B cell (primary cell): Measurements from ENCODE around the gene ZBTB8A. TPM values are rescaled to one million over a fixed set of nuclear protein-coding genes. Genes with fewer than 3 reads are reported as not detected.

Source experiments
- ATAC-seq: fragments of 200-7000 bp; cut with Tn5 transposase; one replicate; pipeline ENCODE4 v1.10.0; 2021; ENCODE audit warnings: low read depth, mild to moderate bottlenecking, moderate number of reproducible peaks, moderate library complexity
- CTCF ChIA-PET: fragments of 350-600 bp; sonication (Branson Sonifier 250); formaldehyde crosslinking; loops from one replicate; lab custom pipeline; 2021; ENCODE audit warnings: antibody characterized with exemption, inconsistent platforms; lab: Charles Lee
- POLR2A ChIA-PET: fragments of 350-600 bp; sonication (Branson Sonifier 250); formaldehyde crosslinking; loops from one replicate; lab custom pipeline; 2021; ENCODE audit warnings: antibody characterized with exemption; lab: Charles Lee
- DNase-seq: peaks from one replicate; pipeline ENCODE4 v3.0.0; 2013
- H2AFZ ChIP-seq: 2 replicates; pipeline ENCODE4 v1.6.1; 2012; ENCODE audit warnings: mild to moderate bottlenecking, low read depth, low read length; ENCODE audit not compliant: insufficient read depth, poor library complexity, severe bottlenecking
- H3K27ac ChIP-seq, 2 donors: 1 replicate in 1 of 2; 2 replicates in 1 of 2; pipeline ENCODE4 v1.5.1; 2012 to 2013; ENCODE audit warnings: low read length in 2 of 2, mild to moderate bottlenecking in 2 of 2, moderate library complexity in 1 of 2
- H3K27me3 ChIP-seq, 4 experiments: fragments of 200-600 bp in 1 of 4; sonication (generic) in 1 of 4; replicated peaks in 1 of 4; 1 replicate in 2 of 4; 2 replicates in 2 of 4; pipeline versions ENCODE4 v1.6.1 to v1.7.0; 2013 to 2016; ENCODE audit warnings: low read length in 3 of 4, mild to moderate bottlenecking in 2 of 4, mixed read lengths in 1 of 4, moderate library complexity in 1 of 4; ENCODE audit not compliant: insufficient read depth in 4 of 4, control insufficient read depth in 3 of 4; ENCODE audit errors: control extremely low read depth in 1 of 4
- H3K36me3 ChIP-seq, 2 experiments: replicated peaks in 1 of 2; 1 replicate in 1 of 2; 2 replicates in 1 of 2; pipeline versions ENCODE4 v1.6.1 to v1.7.1; 2013; ENCODE audit warnings: low read length in 1 of 2; ENCODE audit not compliant: insufficient read depth in 2 of 2, control insufficient read depth in 1 of 2; ENCODE audit errors: control extremely low read depth in 1 of 2, extremely low read depth in 1 of 2
- H3K4me1 ChIP-seq, 2 donors: fragments of 200-600 bp in 1 of 2; sonication (generic) in 1 of 2; 1 replicate in 1 of 2; 2 replicates in 1 of 2; pipeline versions ENCODE4 v1.5.1 to v1.6.1; 2013 to 2017; ENCODE audit warnings: low read length in 2 of 2; ENCODE audit not compliant: control insufficient read depth in 2 of 2, insufficient read depth in 2 of 2
- H3K4me2 ChIP-seq: replicated peaks from 2 replicates; pipeline ENCODE3; 2012; ENCODE audit warnings: mild to moderate bottlenecking, low read depth, low read length; ENCODE audit not compliant: poor library complexity, severe bottlenecking
- H3K4me3 ChIP-seq, 5 experiments: fragments of 200-600 bp in 1 of 5; sonication (generic) in 1 of 5; 1 replicate in 3 of 5; 2 replicates in 2 of 5; pipeline versions ENCODE4 v1.5.1 to v1.7.0; 2011 to 2016; ENCODE audit warnings: low read length in 4 of 5, mild to moderate bottlenecking in 4 of 5, low read depth in 2 of 5, control low read depth in 1 of 5, moderate library complexity in 1 of 5; ENCODE audit not compliant: insufficient read depth in 1 of 5; ENCODE audit errors: control extremely low read depth in 1 of 5, extremely low read depth in 1 of 5
- H3K79me2 ChIP-seq: fragments of 200-600 bp; sonication (generic); one replicate; pipeline ENCODE4 v1.6.0; 2016; ENCODE audit warnings: low read length; ENCODE audit not compliant: control insufficient read depth, insufficient read depth
- H3K9ac ChIP-seq: fragments of 200-600 bp; sonication (generic); 2 replicates; pipeline ENCODE4 v1.6.1; 2017; ENCODE audit warnings: mild to moderate bottlenecking, low read length, moderate library complexity
- H3K9me3 ChIP-seq, 3 donors: one replicate each; pipeline versions ENCODE4 v1.6.1 to v1.7.1; 2013; ENCODE audit warnings: low read length in 2 of 3; ENCODE audit not compliant: control insufficient read depth in 2 of 3, insufficient read depth in 1 of 3; ENCODE audit errors: control extremely low read depth in 1 of 3
- H4K20me1 ChIP-seq: 2 replicates; pipeline ENCODE4 v1.6.0; 2012; ENCODE audit warnings: mild to moderate bottlenecking, low read length; ENCODE audit not compliant: insufficient read depth, control insufficient read depth, poor library complexity, severe bottlenecking
- H3K27ac Mint-ChIP-seq: one replicate; pipeline ENCODE4 v1.8.0; 2021; ENCODE audit warnings: mixed read lengths
- H3K27me3 Mint-ChIP-seq: one replicate; pipeline ENCODE4 v1.8.0; 2021; ENCODE audit warnings: mixed read lengths
- H3K4me1 Mint-ChIP-seq: one replicate; pipeline ENCODE4 v1.8.0; 2021; ENCODE audit warnings: mixed read lengths
- H3K4me3 Mint-ChIP-seq: one replicate; pipeline ENCODE4 v1.8.0; 2021; ENCODE audit warnings: mixed read lengths
- H3K9me3 Mint-ChIP-seq: one replicate; pipeline ENCODE4 v1.8.0; 2022; ENCODE audit warnings: mixed read lengths; ENCODE audit not compliant: insufficient read depth
- CTCF ChIP-seq: fragments of 200-600 bp; IDR thresholded peaks from one replicate; pipeline ENCODE4 v1.8.0; 2022; ENCODE audit warnings: antibody characterized with exemption, mild to moderate bottlenecking
- EZH2 ChIP-seq: IDR thresholded peaks from 2 replicates; pipeline ENCODE4 v1.6.1; 2012; ENCODE audit warnings: borderline replicate concordance, low read depth, mild to moderate bottlenecking, moderate library complexity, low read length; ENCODE audit not compliant: insufficient read depth, poor library complexity, severe bottlenecking
- WGBS: methylation state at CpG from one replicate; pipeline ENCODE4 v1.1.5; 2013; ENCODE audit warnings: missing lambda C conversion rate; ENCODE audit not compliant: insufficient coverage; 5-methylcytosine and 5-hydroxymethylcytosine counted together
- intact Hi-C: fragments of 100-400 bp; cut with micrococcal nuclease; formaldehyde crosslinking; loops from one replicate; pipeline ENCODE4 v1.10.0; 2022
- polyA plus RNA-seq: library from polyadenylated mRNA; depleted of rRNA; stranded (reverse); fragments of >200 nt; gene quantifications from 2 replicates; pipeline ENCODE4 v1.2.3, GENCODE V29; 2012
- total RNA-seq, 2 donors: library from RNA; stranded (reverse); fragments of 120-200 nt in 1 of 2; gene quantifications; 1 replicate in 1 of 2; 2 replicates in 1 of 2; pipeline versions ENCODE4 v1.2.3 to v1.2.4, GENCODE V29; 2013 to 2022

Gene ZBTB8A
- total and polyA plus RNA-seq, 2 donors (not counting 1 experiment from before 2014, with no cell fraction given), result 0.04 to 0.17 TPM

GRCh38 chr1:32650248-32650751 is 111.1 kb downstream of the ZBTB8A start, which contains the start of gene ZBTB8OS:
TSS of gene ZBTB8OS (minus strand) at chr1:32650550. CDS start at chr1:32650529, 21 bp downstream.
- intact Hi-C loops, result loop anchor here (1.0 to 5.0 kb wide), 6 partner anchors 128 to 638 kb away; partner anchors contain the start of genes BSDC1, KHDRBS1, RNF19B and TMEM39B
- Histone ChIP-seq H2AFZ (peak within 1 kb of the TSS; percentile 79), H3K4me2 (peak within 1 kb of the TSS; percentile 98), H4K20me1 (peaks cover 21% of the 10 kb centered on the region), H3K27ac (peak within 1 kb of the TSS; percentile 97 to 100), H3K9ac (peak within 1 kb of the TSS; percentile 88), H3K4me1 (peaks cover 21 to 31% of the 10 kb centered on the region in 2 donors), H3K27me3 (no peaks in the 10 kb centered on the region), H3K4me3 (peak within 1 kb of the TSS; percentile 77 to 96 (median 81)), H3K79me2 (peaks cover 75% of the 10 kb centered on the region), H3K9me3 (no peaks in the 10 kb centered on the region), H3K36me3 (peaks cover 0 to 22% of the 10 kb centered on the region in 2 experiments)
- peak; percentile 66 for ATAC-seq
- H3K4me1 Mint-ChIP-seq, result peaks cover 49% of the 10 kb centered on the region
- ChIA-PET CTCF (interaction anchor here (0.5 to 1.5 kb wide), 5 partner anchors 10 to 477 kb away, joined by 3 to 5 read pairs (median 3); no protein-coding TSS in a partner anchor), POLR2A (interaction anchor here (1.0 to 1.2 kb wide), 7 partner anchors 10 to 637 kb away, joined by 3 to 7 read pairs (median 4); partner anchors contain the start of genes KHDRBS1, S100PBP, TMEM39B and YARS1)
- H3K9me3 Mint-ChIP-seq, result no peaks in the 10 kb centered on the region
- H3K27ac Mint-ChIP-seq, result peak within 1 kb of the TSS; percentile 100
- peak; percentile 97 for DNase-seq
- no peaks in the 10 kb centered on the region for H3K27me3 Mint-ChIP-seq
- peak within 1 kb of the TSS; percentile 98 for H3K4me3 Mint-ChIP-seq
- TF ChIP-seq CTCF, result no peak
- TF ChIP-seq EZH2, result no peak
- WGBS, result under 1% methylated on average over 17 of the region's 21 CpGs
